HG03045 (cell line): ENCODE data around the gene ADIPOR2.
A peak's percentile ranks its signal among the peaks of the same experiment; 100 is the strongest.

Source experiments
- ATAC-seq: cut with Tn5 transposase; IDR thresholded peaks from one replicate; pipeline ENCODE4 v1.9.1; 2021; ENCODE audit warnings: mild to moderate bottlenecking, moderate library complexity; ENCODE audit not compliant: unreplicated experiment

The ADIPOR2 gene

GRCh38 chr12:1768615-1769014, 77.7 kb downstream of the ADIPOR2 start:
- no peak for ATAC-seq

- ATAC-seq = no peak
These were observed 79.1 kb downstream of the ADIPOR2 start for GRCh38 chr12:1769809-1770494.

GRCh38 chr12:1773937-1774655, 83.2 kb downstream of the ADIPOR2 start:
- no peak for ATAC-seq

GRCh38 chr12:1776170-1776921, 85.5 kb downstream of the ADIPOR2 start:
- no peak for ATAC-seq

- ATAC-seq = no peak
These were observed 86.9 kb downstream of the ADIPOR2 start for GRCh38 chr12:1777798-1778197.

- no peak for ATAC-seq
These were observed 88.0 kb downstream of the ADIPOR2 start for GRCh38 chr12:1778911-1779310.

- no peak for ATAC-seq
These were observed 88.9 kb downstream of the ADIPOR2 start for GRCh38 chr12:1779783-1780182.

- no peak for ATAC-seq
These were observed 90.9 kb downstream of the ADIPOR2 start for GRCh38 chr12:1781772-1782171.

- ATAC-seq = no peak
These were observed 91.3 kb downstream of the ADIPOR2 start for GRCh38 chr12:1782215-1782614.

- no peak for ATAC-seq
These were observed 96.8 kb downstream of the ADIPOR2 start for GRCh38 chr12:1787714-1788113.

GRCh38 chr12:1790444-1790843, 99.6 kb downstream of the ADIPOR2 start:
- ATAC-seq = no peak

GRCh38 chr12:1791104-1791841, 100.4 kb downstream of the ADIPOR2 start:
- no peak for ATAC-seq

- ATAC-seq = no peak
These were observed 101.5 kb downstream of the ADIPOR2 start for GRCh38 chr12:1792406-1792805.

GRCh38 chr12:1793426-1794210, 102.7 kb downstream of the ADIPOR2 start:
- ATAC-seq = no peak

GRCh38 chr12:1794440-1795090, 103.7 kb downstream of the ADIPOR2 start:
- ATAC-seq = no peak

GRCh38 chr12:1795221-1795784, 104.4 kb downstream of the ADIPOR2 start:
- ATAC-seq = no peak

- peak; percentile 87 for ATAC-seq
These were observed 105.1 kb downstream of the ADIPOR2 start for GRCh38 chr12:1795785-1796514.

GRCh38 chr12:1796515-1797010, 105.7 kb downstream of the ADIPOR2 start:
- peak; percentile 18 for ATAC-seq
